Neural cell (in vitro differentiated cells): ENCODE results near the gene EPAS1. TPM values are rescaled to one million over a fixed set of nuclear protein-coding genes. Genes with fewer than 3 reads are reported as not detected.

Experiments
- H2AFZ ChIP-seq: fragments of 200-600, 300-800 bp; sonication (generic), shearing (Covaris generic); 2 replicates; pipeline ENCODE4 v1.6.0; 2014; ENCODE audit warnings: low read depth, mild to moderate bottlenecking, antibody characterized with exemption, low read length, moderate library complexity
- H3F3A ChIP-seq: fragments of 200-600 bp; shearing (Covaris generic); 2 replicates; pipeline ENCODE4 v1.6.1; 2016; ENCODE audit warnings: mild to moderate bottlenecking, moderate library complexity, mixed read lengths, antibody characterized with exemption, low read length; ENCODE audit not compliant: insufficient read depth, poor library complexity, severe bottlenecking
- H3K27ac ChIP-seq: fragments of 200-600, 300-800 bp; sonication (generic), shearing (Covaris generic); 2 replicates; pipeline ENCODE4 v1.5.1; 2014; ENCODE audit warnings: mild to moderate bottlenecking, low read length, moderate library complexity
- H3K27me3 ChIP-seq: fragments of 300-800, 200-600 bp; sonication (generic), shearing (Covaris generic); 2 replicates; pipeline ENCODE4 v1.6.0; 2014; ENCODE audit warnings: mild to moderate bottlenecking, low read depth, low read length, moderate library complexity; ENCODE audit not compliant: insufficient read depth
- H3K36me3 ChIP-seq: fragments of 300-800, 200-600 bp; sonication (generic), shearing (Covaris generic); 2 replicates; pipeline ENCODE4 v1.5.1; 2014; ENCODE audit warnings: mild to moderate bottlenecking, antibody characterized with exemption, low read length, moderate library complexity; ENCODE audit not compliant: insufficient read depth
- H3K4me2 ChIP-seq: fragments of 300-800, 200-600 bp; sonication (generic), shearing (Covaris generic); 2 replicates; pipeline ENCODE4 v1.6.0; 2014; ENCODE audit warnings: mild to moderate bottlenecking, low read length
- H3K4me3 ChIP-seq: fragments of 300-800, 200-600 bp; sonication (generic), shearing (Covaris generic); 2 replicates; pipeline ENCODE4 v1.5.1; 2014; ENCODE audit warnings: mild to moderate bottlenecking, low read length, moderate library complexity
- H3K79me2 ChIP-seq: fragments of 200-600 bp; shearing (Covaris generic); replicated peaks from 2 replicates; pipeline ENCODE4 v1.6.0; 2014; ENCODE audit warnings: mild to moderate bottlenecking, low read length, moderate library complexity; ENCODE audit not compliant: insufficient read depth
- H3K9ac ChIP-seq: fragments of 300-800, 200-600 bp; sonication (generic), shearing (Covaris generic); 2 replicates; pipeline ENCODE4 v1.6.1; 2016; ENCODE audit warnings: mild to moderate bottlenecking, low read length, mixed read lengths
- H3K9me2 ChIP-seq: fragments of 200-600 bp; shearing (Covaris generic); 2 replicates; pipeline ENCODE4 v1.6.1; 2016; ENCODE audit warnings: mild to moderate bottlenecking, low read length, mixed read lengths; ENCODE audit not compliant: insufficient read depth
- H3K9me3 ChIP-seq: fragments of 200-600, 300-800 bp; sonication (generic), shearing (Covaris generic); 2 replicates; pipeline ENCODE4 v1.6.1; 2016; ENCODE audit warnings: mild to moderate bottlenecking, mixed run types, low read length, moderate library complexity, mixed read lengths
- H4K20me1 ChIP-seq: fragments of 200-600 bp; shearing (Covaris generic); 2 replicates; pipeline ENCODE4 v1.6.1; 2016; ENCODE audit warnings: mild to moderate bottlenecking, mixed run types; ENCODE audit not compliant: insufficient read depth
- CTCF ChIP-seq: fragments of 450-650 bp; IDR thresholded peaks from 2 replicates; pipeline ENCODE4 v1.5.1; 2014; ENCODE audit warnings: antibody characterized with exemption, mild to moderate bottlenecking, moderate library complexity; ENCODE audit not compliant: poor library complexity, severe bottlenecking
- EP300 ChIP-seq: fragments of 450-650 bp; conservative IDR thresholded peaks from 2 replicates; pipeline ENCODE4 v1.6.1; 2014; ENCODE audit warnings: antibody characterized with exemption, mild to moderate bottlenecking, moderate library complexity; ENCODE audit not compliant: poor library complexity, severe bottlenecking
- EZH2 ChIP-seq: fragments of 200-600, 300-800 bp; shearing (Covaris generic), sonication (generic); IDR thresholded peaks from 2 replicates; pipeline ENCODE4 v1.6.1; 2014; ENCODE audit warnings: antibody characterized with exemption, low read length, borderline replicate concordance, mild to moderate bottlenecking; ENCODE audit not compliant: insufficient read depth, poor library complexity, severe bottlenecking
- MXI1 ChIP-seq: fragments of 450-650 bp; conservative IDR thresholded peaks from 2 replicates; pipeline ENCODE4 v1.6.1; 2014; ENCODE audit warnings: antibody characterized with exemption, mild to moderate bottlenecking; ENCODE audit not compliant: poor library complexity, severe bottlenecking
- POLR2AphosphoS5 ChIP-seq: IDR thresholded peaks from 2 replicates; pipeline ENCODE4 v1.6.1; 2012
- RAD21 ChIP-seq: fragments of 450-650 bp; conservative IDR thresholded peaks from 2 replicates; pipeline ENCODE4 v1.6.1; 2014; ENCODE audit warnings: antibody characterized with exemption, mild to moderate bottlenecking, moderate library complexity
- REST ChIP-seq: IDR thresholded peaks from 2 replicates; pipeline ENCODE4 v1.6.1; 2012; ENCODE audit warnings: borderline replicate concordance
- SMC3 ChIP-seq: fragments of 450-650 bp; conservative IDR thresholded peaks from 2 replicates; pipeline ENCODE4 v1.6.1; 2014; ENCODE audit warnings: antibody characterized with exemption, mild to moderate bottlenecking, moderate library complexity; ENCODE audit not compliant: poor library complexity
- TAF1 ChIP-seq: IDR thresholded peaks from 2 replicates; pipeline ENCODE4 v1.6.1; 2012; ENCODE audit warnings: low read depth
- polyA plus RNA-seq: library from polyadenylated mRNA; depleted of rRNA; stranded (reverse); fragments of >200 nt; gene quantifications from 2 replicates; pipeline ENCODE4 v1.2.3, GENCODE V29; 2014

EPAS1 gene
- polyA plus RNA-seq, 1 donor from 2014 or later, result not detected

- Histone ChIP-seq H3K27me3 (peaks cover 7% of the 10 kb centered on the region), H3K9me2 (no peaks in the 10 kb centered on the region), H3F3A (no peaks in the 10 kb centered on the region), H3K36me3 (no peaks in the 10 kb centered on the region), H2AFZ (no peak overlapping the region), H3K4me2 (no peak overlapping the region), H3K4me3 (no peak overlapping the region), H3K27ac (no peak overlapping the region), H3K79me2 (no peaks in the 10 kb centered on the region), H3K9me3 (no peaks in the 10 kb centered on the region), H4K20me1 (no peaks in the 10 kb centered on the region), H3K9ac (no peak overlapping the region)
- TF ChIP-seq SMC3 (no peak), MXI1 (no peak), EP300 (no peak), RAD21 (no peak), TAF1 (no peak), REST (no peak), POLR2AphosphoS5 (no peak), CTCF (no peak)
Observed at GRCh38 chr2:46308081-46308480, 10.9 kb downstream of the EPAS1 start.

GRCh38 chr2:46308629-46309028 is 11.4 kb downstream of the EPAS1 start:
- Histone ChIP-seq H3K36me3 (no peaks in the 10 kb centered on the region), H3K9ac (no peak overlapping the region), H3K27me3 (peaks cover 3% of the 10 kb centered on the region), H3K9me3 (no peaks in the 10 kb centered on the region), H3K79me2 (no peaks in the 10 kb centered on the region), H4K20me1 (no peaks in the 10 kb centered on the region), H3K9me2 (no peaks in the 10 kb centered on the region), H3K4me3 (no peak overlapping the region), H3K27ac (no peak overlapping the region), H3K4me2 (no peak overlapping the region), H3F3A (no peaks in the 10 kb centered on the region), H2AFZ (no peak overlapping the region)
- no peak for TF ChIP-seq EP300
- TF ChIP-seq CTCF, result no peak
- no peak for TF ChIP-seq EZH2
- no peak for TF ChIP-seq REST
- no peak for TF ChIP-seq MXI1
- TF ChIP-seq RAD21, result no peak
